Smooth muscle cell (in vitro differentiated cells): ENCODE data around the gene ZBTB4. TPM values are rescaled to one million over a fixed set of nuclear protein-coding genes. Genes with fewer than 3 reads are reported as not detected.

ENCODE experiments used
- DNase-seq: peaks from one replicate; lab custom pipeline; 2025; ENCODE audit not compliant: unreplicated experiment; lab: John Stamatoyannopoulos, UW
- H2AFZ ChIP-seq: fragments of 200-600 bp; sonication (generic); 2 replicates; pipeline ENCODE4 v1.6.0; 2016; ENCODE audit warnings: antibody characterized with exemption, low read depth, mild to moderate bottlenecking
- H3F3A ChIP-seq: fragments of 200-600 bp; sonication (generic); 2 replicates; pipeline ENCODE4 v1.6.0; 2017; ENCODE audit warnings: antibody characterized with exemption, low read depth
- H3K27ac ChIP-seq: fragments of 200-600 bp; sonication (generic); 2 replicates; pipeline ENCODE4 v1.5.1; 2016; ENCODE audit warnings: low read depth, mild to moderate bottlenecking
- H3K27me3 ChIP-seq: fragments of 200-600 bp; sonication (generic); 2 replicates; pipeline ENCODE4 v1.6.1; 2016; ENCODE audit warnings: low read depth, mild to moderate bottlenecking
- H3K36me3 ChIP-seq: fragments of 200-600 bp; sonication (generic); 2 replicates; pipeline ENCODE4 v1.5.1; 2016; ENCODE audit warnings: low read depth
- H3K4me1 ChIP-seq: fragments of 200-600 bp; sonication (generic); 2 replicates; pipeline ENCODE4 v1.5.1; 2016; ENCODE audit warnings: low read depth
- H3K4me2 ChIP-seq: fragments of 200-600 bp; sonication (generic); 2 replicates; pipeline ENCODE4 v1.6.0; 2016; ENCODE audit warnings: mild to moderate bottlenecking
- H3K4me3 ChIP-seq: fragments of 200-600 bp; sonication (generic); 2 replicates; pipeline ENCODE4 v1.5.1; 2016; ENCODE audit warnings: mild to moderate bottlenecking
- H3K79me2 ChIP-seq: fragments of 200-600 bp; sonication (generic); 2 replicates; pipeline ENCODE4 v1.6.0; 2016; ENCODE audit warnings: low read depth, mild to moderate bottlenecking
- H3K9ac ChIP-seq: fragments of 200-600 bp; sonication (generic); 2 replicates; pipeline ENCODE4 v1.6.0; 2016; ENCODE audit warnings: low read depth
- H3K9me3 ChIP-seq: fragments of 200-600 bp; sonication (generic); replicated peaks from 2 replicates; pipeline ENCODE4 v1.5.1; 2016; ENCODE audit warnings: low read depth
- H4K20me1 ChIP-seq: fragments of 200-600 bp; sonication (generic); 2 replicates; pipeline ENCODE4 v1.6.0; 2016; ENCODE audit warnings: low read depth
- CTCF ChIP-seq: fragments of 200-600 bp; sonication (generic); IDR thresholded peaks from 2 replicates; pipeline ENCODE4 v1.5.1; 2017; ENCODE audit warnings: borderline replicate concordance, mild to moderate bottlenecking, antibody characterized with exemption; ENCODE audit not compliant: insufficient read depth, poor library complexity, severe bottlenecking
- WGBS: methylation state at CpG from one replicate; pipeline ENCODE4 v1.1.7; 2016; ENCODE audit warnings: low lambda C conversion rate; 5-methylcytosine and 5-hydroxymethylcytosine counted together
- polyA plus RNA-seq: library from polyadenylated mRNA; unstranded; fragments of >200 nt; fragmentation: Nextera tagmentation; extraction: Ambion mirVana; gene quantifications from 2 replicates; pipeline ENCODE4 v1.2.1, GENCODE V29; 2016
- total RNA-seq: library from RNA; depleted of rRNA; stranded (reverse); fragments of >200 nt; gene quantifications from 2 replicates; pipeline ENCODE4 v1.2.3, GENCODE V29; 2014

Gene ZBTB4
- total and polyA plus RNA-seq, 2 experiments from 2014 or later, result 22.8 to 25.6 TPM

DNA sequence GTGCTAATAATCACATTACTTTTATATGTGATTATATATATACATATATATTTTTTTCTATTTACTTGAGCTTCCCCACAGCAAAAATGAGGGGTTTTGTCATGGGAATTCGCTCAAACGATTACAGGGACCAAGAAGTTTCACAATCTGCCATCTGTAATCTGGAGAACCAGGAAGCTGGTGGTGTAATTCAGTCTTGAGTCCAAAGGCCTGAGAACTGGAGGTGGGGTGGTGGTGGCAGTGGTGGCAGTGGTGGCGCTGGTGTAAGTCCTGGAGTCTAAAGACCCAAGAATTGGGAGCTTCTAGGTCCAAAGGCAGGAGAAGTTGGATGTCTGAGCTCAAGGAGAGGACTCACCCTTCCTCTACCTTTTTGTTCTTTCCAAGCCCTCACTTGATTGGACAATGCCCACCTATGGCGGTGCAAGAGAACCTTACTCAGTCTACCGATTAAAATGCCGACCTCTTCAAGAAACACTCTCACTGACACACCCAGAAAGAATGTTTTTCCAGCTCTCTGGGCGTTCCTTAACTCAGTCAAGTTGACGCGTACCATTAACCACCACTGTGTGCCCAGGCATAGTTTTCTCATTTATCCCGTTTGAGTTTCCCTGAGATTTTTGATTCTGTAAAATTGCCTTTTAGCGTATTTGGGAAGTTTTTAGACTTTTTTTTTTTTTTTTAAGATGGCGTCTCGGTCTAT lies 36.6 kb upstream of the ZBTB4 start:
- Histone ChIP-seq H3K4me2 (no peak overlapping the region), H2AFZ (no peak overlapping the region), H4K20me1 (no peaks in the 10 kb centered on the region), H3K36me3 (no peaks in the 10 kb centered on the region), H3K27me3 (no peaks in the 10 kb centered on the region), H3K79me2 (no peaks in the 10 kb centered on the region), H3K4me3 (no peak overlapping the region), H3K9me3 (no peaks in the 10 kb centered on the region), H3K9ac (no peak overlapping the region), H3K4me1 (no peaks in the 10 kb centered on the region), H3F3A (no peaks in the 10 kb centered on the region), H3K27ac (no peak overlapping the region)
- no peak for TF ChIP-seq CTCF
- 93% methylated on average over 13 of the region's 13 CpGs for WGBS
- no peak for DNase-seq

GRCh38 chr17:7513850-7514419 lies 34.5 kb upstream of the ZBTB4 start:
- H3K79me2 ChIP-seq, result no peaks in the 10 kb centered on the region
- H3K9ac ChIP-seq, result no peak overlapping the region
- no peak overlapping the region for H3K4me3 ChIP-seq
- H3K9me3 ChIP-seq, result no peaks in the 10 kb centered on the region
- H3F3A ChIP-seq, result no peaks in the 10 kb centered on the region
- WGBS, result 95% methylated on average over 17 of the region's 17 CpGs
- no peaks in the 10 kb centered on the region for H4K20me1 ChIP-seq
- TF ChIP-seq CTCF, result no peak
- no peak overlapping the region for H3K4me2 ChIP-seq
- no peak for DNase-seq
- H3K27me3 ChIP-seq, result no peaks in the 10 kb centered on the region
- no peaks in the 10 kb centered on the region for H3K4me1 ChIP-seq
- H3K27ac ChIP-seq, result no peak overlapping the region
- no peak overlapping the region for H2AFZ ChIP-seq
- peaks cover 9% of the 10 kb centered on the region for H3K36me3 ChIP-seq

GRCh38 chr17:7512824-7513540 lies 33.6 kb upstream of the ZBTB4 start:
- H3K79me2 ChIP-seq, result no peaks in the 10 kb centered on the region
- H2AFZ ChIP-seq, result no peak overlapping the region
- H3K9ac ChIP-seq, result no peak overlapping the region
- DNase-seq, result no peak
- no peaks in the 10 kb centered on the region for H4K20me1 ChIP-seq
- peaks cover 10% of the 10 kb centered on the region for H3K36me3 ChIP-seq
- H3K27ac ChIP-seq, result no peak overlapping the region
- 95% methylated on average over 20 of the region's 20 CpGs for WGBS
- H3F3A ChIP-seq, result no peaks in the 10 kb centered on the region
- no peaks in the 10 kb centered on the region for H3K9me3 ChIP-seq
- H3K4me1 ChIP-seq, result no peaks in the 10 kb centered on the region
- TF ChIP-seq CTCF, result no peak
- H3K27me3 ChIP-seq, result no peaks in the 10 kb centered on the region
- H3K4me2 ChIP-seq, result no peak overlapping the region
- H3K4me3 ChIP-seq, result no peak overlapping the region
